ENCODE results near the gene OR13F1. TPM values are rescaled to one million over a fixed set of nuclear protein-coding genes. Genes with fewer than 3 reads are reported as not detected.

OR13F1 gene
- total and polyA plus RNA-seq, 2 of the 13 experiments (the other 11 are each of a cell fraction or from before 2014, with no cell fraction given) = not detected

DNA sequence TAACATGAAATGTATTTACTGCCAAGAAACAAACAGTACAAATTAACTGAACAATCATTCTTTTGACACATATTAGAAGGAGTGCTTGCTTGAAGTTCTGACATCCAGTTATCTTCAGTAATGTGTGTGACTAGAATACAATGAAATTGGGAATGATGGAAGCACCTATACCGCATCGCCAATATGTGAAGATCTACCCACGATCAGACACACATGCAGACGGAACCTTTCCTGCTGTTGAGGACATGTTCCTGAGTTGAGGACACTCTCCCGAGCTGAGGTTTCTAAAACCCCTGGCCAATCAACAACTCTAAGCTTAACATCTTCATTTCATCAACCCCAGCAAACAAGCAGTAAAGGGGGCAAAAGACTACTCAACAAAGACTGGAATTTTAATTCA lies 32.7 kb downstream of the OR13F1 start, which contains the start of gene OR13C3:
Gene OR13C3, minus strand, starts transcription at position 101 of the 400 bp plus-strand sequence. CDS start 133 bp downstream, outside the sequence.
- FAIRE-seq = no peak
- TF ChIP-seq, protein P1, sequence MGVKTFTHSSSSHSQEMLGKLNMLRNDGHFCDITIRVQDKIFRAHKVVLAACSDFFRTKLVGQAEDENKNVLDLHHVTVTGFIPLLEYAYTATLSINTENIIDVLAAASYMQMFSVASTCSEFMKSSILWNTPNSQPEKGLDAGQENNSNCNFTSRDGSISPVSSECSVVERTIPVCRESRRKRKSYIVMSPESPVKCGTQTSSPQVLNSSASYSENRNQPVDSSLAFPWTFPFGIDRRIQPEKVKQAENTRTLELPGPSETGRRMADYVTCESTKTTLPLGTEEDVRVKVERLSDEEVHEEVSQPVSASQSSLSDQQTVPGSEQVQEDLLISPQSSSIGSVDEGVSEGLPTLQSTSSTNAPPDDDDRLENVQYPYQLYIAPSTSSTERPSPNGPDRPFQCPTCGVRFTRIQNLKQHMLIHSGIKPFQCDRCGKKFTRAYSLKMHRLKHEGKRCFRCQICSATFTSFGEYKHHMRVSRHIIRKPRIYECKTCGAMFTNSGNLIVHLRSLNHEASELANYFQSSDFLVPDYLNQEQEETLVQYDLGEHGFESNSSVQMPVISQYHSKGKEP (CRISPR knock-in tag; IDR thresholded peaks at IDR 0.05) = no peak
- TF ChIP-seq, protein P2, sequence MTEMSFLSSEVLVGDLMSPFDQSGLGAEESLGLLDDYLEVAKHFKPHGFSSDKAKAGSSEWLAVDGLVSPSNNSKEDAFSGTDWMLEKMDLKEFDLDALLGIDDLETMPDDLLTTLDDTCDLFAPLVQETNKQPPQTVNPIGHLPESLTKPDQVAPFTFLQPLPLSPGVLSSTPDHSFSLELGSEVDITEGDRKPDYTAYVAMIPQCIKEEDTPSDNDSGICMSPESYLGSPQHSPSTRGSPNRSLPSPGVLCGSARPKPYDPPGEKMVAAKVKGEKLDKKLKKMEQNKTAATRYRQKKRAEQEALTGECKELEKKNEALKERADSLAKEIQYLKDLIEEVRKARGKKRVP (CRISPR knock-in tag; IDR thresholded peaks at IDR 0.05) = no peak
- TF ChIP-seq, protein P3, sequence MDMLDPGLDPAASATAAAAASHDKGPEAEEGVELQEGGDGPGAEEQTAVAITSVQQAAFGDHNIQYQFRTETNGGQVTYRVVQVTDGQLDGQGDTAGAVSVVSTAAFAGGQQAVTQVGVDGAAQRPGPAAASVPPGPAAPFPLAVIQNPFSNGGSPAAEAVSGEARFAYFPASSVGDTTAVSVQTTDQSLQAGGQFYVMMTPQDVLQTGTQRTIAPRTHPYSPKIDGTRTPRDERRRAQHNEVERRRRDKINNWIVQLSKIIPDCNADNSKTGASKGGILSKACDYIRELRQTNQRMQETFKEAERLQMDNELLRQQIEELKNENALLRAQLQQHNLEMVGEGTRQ (IDR thresholded peaks at IDR 0.05; ENCODE audit: low read depth, low read length) = no peak
- TF ChIP-seq, protein P3 (CRISPR knock-in tag; IDR thresholded peaks at IDR 0.05; ENCODE audit: borderline replicate concordance) = no peak
- TF ChIP-seq, protein P4, sequence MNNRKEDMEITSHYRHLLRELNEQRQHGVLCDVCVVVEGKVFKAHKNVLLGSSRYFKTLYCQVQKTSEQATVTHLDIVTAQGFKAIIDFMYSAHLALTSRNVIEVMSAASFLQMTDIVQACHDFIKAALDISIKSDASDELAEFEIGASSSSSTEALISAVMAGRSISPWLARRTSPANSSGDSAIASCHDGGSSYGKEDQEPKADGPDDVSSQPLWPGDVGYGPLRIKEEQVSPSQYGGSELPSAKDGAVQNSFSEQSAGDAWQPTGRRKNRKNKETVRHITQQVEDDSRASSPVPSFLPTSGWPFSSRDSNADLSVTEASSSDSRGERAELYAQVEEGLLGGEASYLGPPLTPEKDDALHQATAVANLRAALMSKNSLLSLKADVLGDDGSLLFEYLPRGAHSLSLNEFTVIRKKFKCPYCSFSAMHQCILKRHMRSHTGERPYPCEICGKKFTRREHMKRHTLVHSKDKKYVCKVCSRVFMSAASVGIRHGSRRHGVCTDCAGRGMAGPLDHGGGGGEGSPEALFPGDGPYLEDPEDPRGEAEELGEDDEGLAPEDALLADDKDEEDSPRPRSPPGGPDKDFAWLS (CRISPR knock-in tag; IDR thresholded peaks at IDR 0.05; ENCODE audit: borderline replicate concordance) = no peak
- TF ChIP-seq ZNF383 (CRISPR knock-in tag; IDR thresholded peaks at IDR 0.05; ENCODE audit: borderline replicate concordance) (no peak), DPF2 (CRISPR knock-in tag; IDR thresholded peaks at IDR 0.05; ENCODE audit: borderline replicate concordance, low read depth) (no peak), THYN1 (CRISPR knock-in tag; IDR thresholded peaks at IDR 0.05; ENCODE audit: borderline replicate concordance, low read depth) (no peak), SOX13 (IDR thresholded peaks at IDR 0.05) (no peak), SOX13 (CRISPR knock-in tag; conservative IDR thresholded peaks at IDR 0.05 in 1 of 2, IDR thresholded peaks at IDR 0.05 in 1 of 2) (no peak), KLF16 (CRISPR knock-in tag; IDR thresholded peaks at IDR 0.05) (no peak), ZIK1 (CRISPR knock-in tag; IDR thresholded peaks at IDR 0.05; ENCODE audit: borderline replicate concordance, low read depth) (no peak), HNRNPK (IDR thresholded peaks at IDR 0.05; ENCODE audit: low read depth, low read length, poor library complexity, severe bottlenecking) (no peak), SMC3 (IDR thresholded peaks at IDR 0.05; ENCODE audit: low read length) (no peak)
- TF ChIP-seq, protein P5, sequence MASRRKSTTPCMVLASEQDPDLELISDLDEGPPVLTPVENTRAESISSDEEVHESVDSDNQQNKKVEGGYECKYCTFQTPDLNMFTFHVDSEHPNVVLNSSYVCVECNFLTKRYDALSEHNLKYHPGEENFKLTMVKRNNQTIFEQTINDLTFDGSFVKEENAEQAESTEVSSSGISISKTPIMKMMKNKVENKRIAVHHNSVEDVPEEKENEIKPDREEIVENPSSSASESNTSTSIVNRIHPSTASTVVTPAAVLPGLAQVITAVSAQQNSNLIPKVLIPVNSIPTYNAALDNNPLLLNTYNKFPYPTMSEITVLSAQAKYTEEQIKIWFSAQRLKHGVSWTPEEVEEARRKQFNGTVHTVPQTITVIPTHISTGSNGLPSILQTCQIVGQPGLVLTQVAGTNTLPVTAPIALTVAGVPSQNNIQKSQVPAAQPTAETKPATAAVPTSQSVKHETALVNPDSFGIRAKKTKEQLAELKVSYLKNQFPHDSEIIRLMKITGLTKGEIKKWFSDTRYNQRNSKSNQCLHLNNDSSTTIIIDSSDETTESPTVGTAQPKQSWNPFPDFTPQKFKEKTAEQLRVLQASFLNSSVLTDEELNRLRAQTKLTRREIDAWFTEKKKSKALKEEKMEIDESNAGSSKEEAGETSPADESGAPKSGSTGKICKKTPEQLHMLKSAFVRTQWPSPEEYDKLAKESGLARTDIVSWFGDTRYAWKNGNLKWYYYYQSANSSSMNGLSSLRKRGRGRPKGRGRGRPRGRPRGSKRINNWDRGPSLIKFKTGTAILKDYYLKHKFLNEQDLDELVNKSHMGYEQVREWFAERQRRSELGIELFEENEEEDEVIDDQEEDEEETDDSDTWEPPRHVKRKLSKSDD (CRISPR knock-in tag; IDR thresholded peaks at IDR 0.05; ENCODE audit: low read depth) = no peak

More for the DNA sequence above, 32.7 kb downstream of the OR13F1 start, which contains the start of gene OR13C3:
- H3K9ac ChIP-seq (ENCODE audit: insufficient read depth, low read depth, low read length) = no peak within 1 kb of the TSS
- intact Hi-C loops (cut with micrococcal nuclease; ENCODE audit: unreplicated experiment) = no loop called here
- ChIA-PET POLR2A (no interaction called here), CTCF (ENCODE audit: low intra/inter-chr PET ratio, low total read pairs) (no interaction called here)
- no peak within 1 kb of the TSS for H2AFZ ChIP-seq (ENCODE audit: low read length)
- H3K4me3 ChIP-seq (replicated peaks in 1 of 3; ENCODE audit: insufficient read depth in 1 of 3, low read depth in 2 of 3, low read length in 3 of 3) = no peak within 1 kb of the TSS
- no peak within 1 kb of the TSS for H3K27ac ChIP-seq (ENCODE audit: extremely low read length, insufficient read depth, low read length)
- H3K79me2 ChIP-seq (ENCODE audit: insufficient read depth, low read length) = no peaks in the 10 kb centered on the region
- no peaks in the 10 kb centered on the region for H3K4me1 ChIP-seq (ENCODE audit: insufficient read depth, low read length)
- WGBS (ENCODE audit: low lambda C conversion rate) = 45% methylated on average over 5 of the region's 5 CpGs
- DNase-seq (ENCODE audit: low spot score) = no peak
- no peaks in the 10 kb centered on the region for H4K20me1 ChIP-seq (ENCODE audit: insufficient read depth, low read length)
- no peaks in the 10 kb centered on the region for H3K27me3 ChIP-seq (ENCODE audit: control insufficient read depth in 1 of 2, insufficient read depth in 2 of 2, low read length in 2 of 2)
- no peaks in the 10 kb centered on the region for H3K36me3 ChIP-seq (replicated peaks in 1 of 2; ENCODE audit: control insufficient read depth in 1 of 2, insufficient read depth in 2 of 2, low read length in 2 of 2)
- no TSS peak for BruUV-seq (replicated peaks)
- no peak within 1 kb of the TSS for H3K4me2 ChIP-seq (ENCODE audit: low read depth, low read length)
- no peak for ATAC-seq
- H3K9me3 ChIP-seq (ENCODE audit: low read length) = no peaks in the 10 kb centered on the region
- in situ Hi-C loops (cut with HindIII; ENCODE audit: extremely low pct_ligation_motif_present, low pct_unique_long_range_greater_than_20kb) = no loop called here
